HG03066 (cell line): ENCODE measurements around the gene PIK3R5.
"Not testable (repeated sequence)": the region's sequence is repeated elsewhere in the genome, so short reads cannot be mapped to it uniquely, and the experiment has no call there.

Source experiments
- ATAC-seq: cut with Tn5 transposase; IDR thresholded peaks from one replicate; pipeline ENCODE4 v1.9.1; 2021; ENCODE audit warnings: low read depth; ENCODE audit not compliant: unreplicated experiment

Gene PIK3R5

DNA sequence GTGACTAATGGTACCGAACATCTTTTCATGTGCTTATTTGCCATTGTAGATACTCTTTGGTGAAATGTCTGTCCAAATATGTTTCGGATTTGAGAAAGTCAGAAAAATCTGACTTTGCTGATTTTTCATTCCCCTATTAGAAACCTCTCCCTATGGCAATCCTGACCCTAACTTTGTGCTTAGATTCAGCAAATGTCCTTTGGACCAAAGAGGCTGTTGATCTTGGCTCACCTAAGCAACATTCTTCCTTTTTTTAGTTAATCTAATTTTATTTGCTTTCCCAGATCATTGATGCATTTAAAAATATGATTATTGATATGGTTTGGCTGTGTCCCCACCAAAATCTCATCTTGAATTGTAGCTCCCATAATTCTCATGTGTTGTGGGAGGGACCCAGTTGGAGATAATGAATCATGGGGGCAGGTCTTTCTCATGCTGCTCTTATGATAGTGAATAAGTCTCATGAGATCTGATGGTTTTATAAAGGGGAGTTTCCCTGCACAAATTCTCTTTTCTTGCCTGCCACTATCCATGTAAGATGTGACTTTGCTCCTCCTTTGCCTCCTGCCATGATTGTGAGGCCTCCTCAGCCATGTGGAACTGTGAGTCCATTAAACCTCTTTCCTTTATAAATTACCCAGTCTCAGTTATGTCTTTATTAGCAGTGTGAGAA is 22.9 kb upstream of the PIK3R5 start:
- not testable (repeated sequence) for ATAC-seq

- no peak for ATAC-seq
Measured at GRCh38 chr17:8986295-8986694, 20.8 kb upstream of the PIK3R5 start.

- ATAC-seq, result no peak
Measured at GRCh38 chr17:8985054-8985701, 19.7 kb upstream of the PIK3R5 start.

- ATAC-seq, result not testable (repeated sequence)
Measured at GRCh38 chr17:8984225-8984624, 18.7 kb upstream of the PIK3R5 start.

- no peak for ATAC-seq
Measured at GRCh38 chr17:8981443-8981842, 15.9 kb upstream of the PIK3R5 start.

- no peak for ATAC-seq
Measured at GRCh38 chr17:8979715-8980114, 14.2 kb upstream of the PIK3R5 start.

- ATAC-seq, result no peak
Measured at GRCh38 chr17:8976638-8977037, 11.1 kb upstream of the PIK3R5 start.

GRCh38 chr17:8975091-8975725 is 9.7 kb upstream of the PIK3R5 start:
- ATAC-seq, result no peak

GRCh38 chr17:8969901-8970300 is 4.4 kb upstream of the PIK3R5 start:
- ATAC-seq, result no peak

- no peak for ATAC-seq
Measured at GRCh38 chr17:8968503-8968902, 3.0 kb upstream of the PIK3R5 start.

DNA sequence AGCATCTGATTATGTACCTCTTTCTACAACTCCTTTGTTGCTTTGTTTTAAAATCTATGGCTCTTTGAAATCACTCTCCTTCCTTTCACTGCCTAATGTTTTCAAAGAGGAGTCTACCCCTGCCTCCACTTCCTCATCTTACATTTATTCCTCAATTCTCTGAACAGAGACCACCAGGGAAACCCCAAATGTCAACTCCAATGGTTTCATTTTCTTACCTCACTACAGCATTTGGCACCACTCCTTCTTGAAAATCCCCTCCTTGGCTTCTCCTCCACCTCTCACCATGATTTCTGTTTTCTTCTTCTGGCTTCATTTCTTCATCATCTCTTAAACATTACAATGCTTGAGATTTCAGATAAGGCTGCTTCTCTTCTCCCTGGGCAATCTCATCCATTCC is 2.4 kb upstream of the PIK3R5 start:
- no peak for ATAC-seq

DNA sequence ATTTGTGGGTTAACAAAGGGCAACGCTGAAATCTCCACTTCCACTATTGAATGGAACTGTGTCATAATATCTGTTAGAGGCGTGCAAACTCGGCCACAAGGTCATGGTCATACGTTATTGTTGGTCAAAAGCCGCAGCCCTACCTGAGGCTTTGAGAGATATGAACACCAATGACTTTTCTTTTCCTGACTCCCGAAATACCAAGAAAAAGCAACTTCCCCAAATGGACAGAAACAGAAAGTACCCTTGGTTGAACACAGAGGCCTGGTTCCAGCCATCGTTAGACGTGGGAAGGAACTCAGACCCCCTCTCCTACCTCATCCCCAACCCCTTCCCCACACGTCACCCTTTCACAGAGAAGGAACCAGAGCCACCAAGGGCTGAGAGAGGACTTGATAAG is 1.4 kb upstream of the PIK3R5 start:
- no peak for ATAC-seq

- ATAC-seq, result no peak
Measured at GRCh38 chr17:8964801-8965393, 610 bp downstream of the PIK3R5 start.

DNA sequence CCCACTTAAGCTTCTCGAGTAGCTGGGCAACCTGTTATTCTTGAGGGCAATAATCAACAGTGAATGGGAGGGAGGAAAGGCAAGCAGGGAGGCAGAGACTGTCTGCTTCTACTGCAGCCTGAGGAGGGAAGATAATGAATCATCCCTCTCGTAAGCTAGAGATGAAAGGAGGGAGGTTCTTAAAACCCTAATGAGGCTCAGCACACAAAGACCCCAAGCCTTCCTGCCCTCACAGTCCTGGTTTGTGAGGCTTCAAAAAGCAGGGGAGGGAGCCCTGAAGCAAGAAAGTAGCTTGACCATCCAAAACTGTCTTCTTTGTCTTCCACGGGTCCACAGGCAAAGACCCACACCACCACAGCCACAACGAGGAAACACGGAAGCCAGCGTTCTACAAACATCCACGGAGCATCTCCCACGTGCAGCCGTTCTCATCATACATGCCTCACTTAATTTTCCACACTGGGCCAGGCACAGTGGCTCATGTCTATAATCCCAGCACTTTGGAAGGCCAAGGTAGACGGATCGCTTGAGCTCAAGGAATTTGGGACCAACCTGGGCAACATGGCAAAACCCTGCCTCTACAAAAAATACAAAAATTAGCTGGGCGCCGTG is 1.8 kb downstream of the PIK3R5 start:
- no peak for ATAC-seq

DNA sequence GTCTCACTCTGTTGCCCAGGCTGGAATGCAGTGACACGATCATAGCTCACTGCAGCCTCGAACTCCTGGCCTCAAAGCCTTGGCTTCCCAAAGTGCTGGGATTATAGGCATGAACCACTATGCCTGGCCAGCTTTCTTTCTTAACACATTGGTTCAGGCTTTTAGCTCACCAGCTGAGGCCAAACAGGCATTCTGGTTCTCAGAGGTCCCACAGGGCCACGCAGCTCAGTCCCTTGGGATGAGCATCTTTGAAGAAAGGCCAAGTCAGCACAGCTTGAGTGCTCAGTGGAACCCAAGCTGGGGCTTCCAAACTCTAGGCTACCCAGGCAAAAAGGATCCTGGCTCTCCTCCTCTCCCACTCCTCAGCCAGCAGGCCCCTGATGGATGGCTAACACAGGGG is 2.5 kb downstream of the PIK3R5 start:
- ATAC-seq, result no peak

GRCh38 chr17:8961829-8962228 is 3.7 kb downstream of the PIK3R5 start:
- no peak for ATAC-seq

GRCh38 chr17:8960325-8961140 is 5.0 kb downstream of the PIK3R5 start:
- ATAC-seq, result no peak

DNA sequence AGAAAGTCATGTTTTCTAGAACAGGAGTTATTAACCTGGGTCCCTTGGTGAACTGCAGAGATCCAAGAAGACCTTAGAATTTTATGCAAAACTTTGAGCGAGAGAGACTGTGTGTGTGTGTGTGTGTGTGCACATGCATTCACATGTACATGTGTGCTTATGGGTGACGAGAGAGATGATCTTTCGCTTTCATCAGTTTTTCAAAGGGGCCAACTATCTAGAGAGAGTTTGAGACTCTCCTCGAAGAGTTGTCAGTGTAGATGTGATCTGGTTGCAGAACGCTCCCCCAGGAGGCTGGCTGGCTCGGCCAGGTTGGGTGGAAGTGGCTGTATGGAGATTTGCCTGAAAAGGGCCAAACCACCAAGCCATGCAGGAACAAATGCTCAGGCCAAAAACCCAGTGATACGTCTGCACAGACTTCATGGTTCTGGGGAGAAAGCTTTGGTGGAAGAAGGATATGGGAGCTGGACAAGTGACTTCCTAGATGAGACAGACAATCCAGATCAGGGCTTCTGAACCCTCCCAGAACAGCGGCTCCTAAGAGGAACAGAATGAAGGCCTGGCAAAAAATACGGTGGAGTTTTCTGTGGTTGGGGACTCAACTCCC is 6.1 kb downstream of the PIK3R5 start:
- no peak for ATAC-seq

- ATAC-seq, result no peak
Measured at GRCh38 chr17:8957721-8958120, 7.8 kb downstream of the PIK3R5 start.

- peak; percentile 69 for ATAC-seq
Measured at GRCh38 chr17:8956465-8956902, 9.0 kb downstream of the PIK3R5 start.
